Cardiac muscle cell (in vitro differentiated cells and primary cell): ENCODE results near the gene TNFRSF1B. TPM values are rescaled to one million over a fixed set of nuclear protein-coding genes. Genes with fewer than 3 reads are reported as not detected.

Experiments used
- DNase-seq, 2 donors: peaks; one replicate each; pipeline versions ENCODE4 v3.0.0 to v3.0.0-alpha.2; 2010 to 2017; ENCODE audit warnings: low read depth in 1 of 2, low spot score in 1 of 2
- H3K27ac ChIP-seq: fragments of 200-600 bp; sonication (generic); 2 replicates; pipeline ENCODE4 v1.5.1; 2016
- H3K27me3 ChIP-seq: fragments of 200-600 bp; sonication (generic); 2 replicates; pipeline ENCODE4 v1.6.0; 2016; ENCODE audit warnings: control low read depth
- H3K36me3 ChIP-seq: fragments of 200-600 bp; sonication (generic); 2 replicates; pipeline ENCODE4 v1.5.1; 2016; ENCODE audit warnings: control low read depth
- H3K4me1 ChIP-seq: fragments of 200-600 bp; sonication (generic); 2 replicates; pipeline ENCODE4 v1.8.1; 2017; ENCODE audit warnings: low read depth, mild to moderate bottlenecking, mixed run types
- H3K4me3 ChIP-seq: fragments of 200-600 bp; sonication (generic); 2 replicates; pipeline ENCODE4 v1.5.1; 2016; ENCODE audit warnings: mild to moderate bottlenecking
- H3K9me3 ChIP-seq: fragments of 200-600 bp; sonication (generic); 2 replicates; pipeline ENCODE4 v1.5.1; 2017; ENCODE audit warnings: low read depth, mild to moderate bottlenecking, control low read depth
- polyA plus RNA-seq: library from polyadenylated mRNA; unstranded; fragments of >200 nt; fragmentation: Nextera tagmentation; extraction: Ambion mirVana; gene quantifications from 2 replicates; pipeline ENCODE4 v1.2.1, GENCODE V29; 2016
- total RNA-seq: library from RNA; depleted of rRNA; stranded (reverse); fragments of >200 nt; gene quantifications from 2 replicates; pipeline ENCODE4 v1.2.3, GENCODE V29; 2016
- TF ChIP-seq, protein P1 (sequence below): IDR thresholded peaks from 2 replicates; pipeline ENCODE4 v1.5.1; 2012; ENCODE audit warnings: low read depth, mild to moderate bottlenecking, low read length

The TNFRSF1B gene
- total and polyA plus RNA-seq, 2 experiments from 2014 or later = 0.27 TPM; not detected in 1

DNA sequence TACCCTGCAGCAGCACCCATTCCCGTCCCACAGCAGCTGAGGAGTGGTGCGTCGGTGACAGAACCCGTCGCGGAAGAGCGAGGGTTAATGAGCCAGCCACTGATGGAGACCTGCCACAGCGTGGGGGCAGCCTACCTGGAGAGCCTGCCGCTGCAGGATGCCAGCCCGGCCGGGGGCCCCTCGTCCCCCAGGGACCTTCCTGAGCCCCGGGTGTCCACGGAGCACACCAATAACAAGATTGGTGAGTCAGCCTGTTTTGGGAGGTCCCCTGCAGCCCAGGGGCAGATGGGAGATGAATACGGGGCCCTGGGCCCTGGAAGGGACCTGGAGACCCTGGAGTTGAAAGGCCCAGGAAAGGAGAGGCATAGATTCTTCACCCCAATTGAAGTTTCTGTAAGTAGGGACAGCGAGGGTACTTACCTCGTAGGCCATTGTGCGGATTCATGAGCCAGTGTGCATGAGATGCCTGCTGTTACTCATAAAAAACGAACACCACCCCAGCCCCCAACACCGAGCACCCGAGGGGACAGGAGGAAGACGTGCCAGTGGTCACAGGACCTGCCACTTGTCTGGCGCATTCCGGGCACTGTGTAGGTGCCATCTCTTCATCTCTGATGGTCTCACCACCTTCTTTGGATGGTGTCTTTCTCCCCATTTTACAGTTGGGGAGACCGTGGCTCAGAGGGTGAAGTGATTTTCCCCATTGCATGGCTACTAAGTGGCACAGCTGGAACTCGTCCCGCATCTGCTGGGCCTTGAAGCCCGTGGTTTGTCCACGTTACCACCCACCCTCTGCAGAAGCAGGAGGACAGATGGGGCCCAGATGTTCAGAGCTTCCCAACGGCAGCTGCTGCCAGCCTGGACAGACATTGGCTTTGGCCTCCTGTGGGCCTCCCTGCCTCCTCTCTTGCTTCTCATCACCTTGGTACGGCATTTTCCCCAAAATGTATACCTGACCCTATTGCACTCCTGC lies 28.3 kb upstream of the TNFRSF1B start:
- TF ChIP-seq, protein P1, sequence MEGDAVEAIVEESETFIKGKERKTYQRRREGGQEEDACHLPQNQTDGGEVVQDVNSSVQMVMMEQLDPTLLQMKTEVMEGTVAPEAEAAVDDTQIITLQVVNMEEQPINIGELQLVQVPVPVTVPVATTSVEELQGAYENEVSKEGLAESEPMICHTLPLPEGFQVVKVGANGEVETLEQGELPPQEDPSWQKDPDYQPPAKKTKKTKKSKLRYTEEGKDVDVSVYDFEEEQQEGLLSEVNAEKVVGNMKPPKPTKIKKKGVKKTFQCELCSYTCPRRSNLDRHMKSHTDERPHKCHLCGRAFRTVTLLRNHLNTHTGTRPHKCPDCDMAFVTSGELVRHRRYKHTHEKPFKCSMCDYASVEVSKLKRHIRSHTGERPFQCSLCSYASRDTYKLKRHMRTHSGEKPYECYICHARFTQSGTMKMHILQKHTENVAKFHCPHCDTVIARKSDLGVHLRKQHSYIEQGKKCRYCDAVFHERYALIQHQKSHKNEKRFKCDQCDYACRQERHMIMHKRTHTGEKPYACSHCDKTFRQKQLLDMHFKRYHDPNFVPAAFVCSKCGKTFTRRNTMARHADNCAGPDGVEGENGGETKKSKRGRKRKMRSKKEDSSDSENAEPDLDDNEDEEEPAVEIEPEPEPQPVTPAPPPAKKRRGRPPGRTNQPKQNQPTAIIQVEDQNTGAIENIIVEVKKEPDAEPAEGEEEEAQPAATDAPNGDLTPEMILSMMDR = no peak
- no peaks in the 10 kb centered on the region for H3K4me1 ChIP-seq
- H3K9me3 ChIP-seq = no peaks in the 10 kb centered on the region
- DNase-seq = no peak
- no peak overlapping the region for H3K27ac ChIP-seq
- no peak overlapping the region for H3K4me3 ChIP-seq
- H3K36me3 ChIP-seq = no peaks in the 10 kb centered on the region
- no peaks in the 10 kb centered on the region for H3K27me3 ChIP-seq

DNA sequence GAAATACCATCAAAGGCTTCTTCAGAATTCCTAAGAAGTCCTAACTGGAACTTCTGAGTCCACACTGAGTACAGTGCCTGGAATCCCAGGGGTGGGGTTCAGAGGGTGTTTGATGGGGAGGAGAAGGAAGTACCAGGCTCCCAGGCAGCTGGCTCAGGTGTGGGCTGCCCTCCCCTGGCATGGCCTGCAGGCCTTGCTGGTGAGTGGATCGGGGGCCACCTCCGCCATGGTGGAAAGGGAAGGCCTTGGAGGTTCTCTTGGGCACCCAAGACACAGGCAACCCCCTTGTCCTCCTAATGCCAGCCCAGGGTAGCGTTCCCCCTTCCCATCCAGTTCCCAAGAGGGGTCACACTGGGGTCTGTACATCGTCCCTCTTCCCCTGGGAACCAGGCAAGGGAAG lies 26.8 kb upstream of the TNFRSF1B start:
- H3K4me3 ChIP-seq = no peak overlapping the region
- H3K4me1 ChIP-seq = no peaks in the 10 kb centered on the region
- no peaks in the 10 kb centered on the region for H3K27me3 ChIP-seq
- no peak overlapping the region for H3K27ac ChIP-seq
- H3K36me3 ChIP-seq = no peaks in the 10 kb centered on the region
- TF ChIP-seq, protein P1 = no peak
- no peaks in the 10 kb centered on the region for H3K9me3 ChIP-seq
- DNase-seq = no peak

DNA sequence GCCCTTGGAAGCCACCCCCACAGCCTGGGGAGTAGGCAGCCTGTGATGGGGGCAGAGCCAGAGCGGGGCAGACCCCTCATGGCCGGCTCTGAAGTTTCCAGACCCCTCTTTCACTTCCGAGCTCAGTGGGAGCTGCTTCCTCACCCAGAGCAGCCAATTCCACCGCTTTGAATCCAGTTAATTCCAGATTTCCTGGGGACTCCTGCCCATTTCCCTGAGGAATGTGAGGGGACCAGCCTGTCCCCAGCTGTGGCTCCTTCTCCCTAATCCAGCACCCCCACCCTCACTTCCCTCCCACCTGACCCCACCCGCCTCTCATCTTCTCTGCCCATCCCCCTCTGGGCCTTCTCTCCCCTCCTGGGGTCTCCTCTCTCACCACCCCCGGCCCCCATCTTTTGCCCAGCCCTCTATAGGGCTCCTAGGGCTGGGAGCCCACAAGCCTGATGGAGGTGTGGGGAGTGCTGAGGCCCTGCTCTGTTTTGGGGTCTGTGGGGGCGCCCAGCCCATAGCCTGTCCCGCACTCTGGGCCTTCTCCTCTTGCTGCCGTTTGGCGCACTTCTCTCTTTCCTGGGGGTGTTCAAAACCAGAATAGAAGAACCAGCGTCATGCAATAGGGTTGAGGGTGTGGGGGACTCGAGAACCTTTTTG lies 26.2 kb upstream of the TNFRSF1B start:
- DNase-seq = no peak
- no peaks in the 10 kb centered on the region for H3K27me3 ChIP-seq

DNA sequence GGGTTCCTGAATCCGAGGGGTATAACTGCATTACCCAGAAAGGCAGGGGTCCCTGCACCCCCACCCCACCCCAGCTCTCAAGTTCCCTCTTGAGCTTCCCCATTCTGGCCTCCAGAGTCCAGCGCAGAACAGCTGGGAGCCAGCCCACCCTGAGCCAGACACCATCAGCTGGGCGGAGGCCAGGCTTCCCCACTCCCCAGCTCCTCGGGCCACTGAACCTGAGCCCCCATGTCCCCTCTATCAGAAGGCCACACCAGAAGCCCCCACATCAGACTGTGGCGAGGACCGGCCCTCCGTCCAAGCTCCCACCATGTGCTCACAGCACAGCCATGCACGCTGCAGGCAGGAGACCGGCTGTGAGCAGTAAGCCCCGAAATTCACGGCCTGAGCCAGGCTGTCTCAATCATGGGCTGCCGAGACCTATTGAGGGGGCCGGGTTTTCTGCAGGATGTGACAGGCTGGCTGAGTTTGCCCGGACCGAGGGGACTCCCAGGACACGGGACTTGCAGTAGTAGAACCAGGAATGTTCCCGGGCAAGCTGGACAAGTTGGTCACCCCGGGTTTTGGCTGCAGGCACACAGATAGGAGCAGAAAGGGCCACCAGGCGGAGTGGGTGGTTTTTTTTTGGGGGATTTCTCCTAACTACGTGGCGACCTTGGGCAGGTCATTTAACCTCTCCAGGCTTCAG lies 25.5 kb upstream of the TNFRSF1B start:
- DNase-seq = no peak
- no peaks in the 10 kb centered on the region for H3K4me1 ChIP-seq
- H3K27ac ChIP-seq = no peak overlapping the region
- TF ChIP-seq, protein P1 = no peak
- no peaks in the 10 kb centered on the region for H3K27me3 ChIP-seq
- H3K36me3 ChIP-seq = no peaks in the 10 kb centered on the region
- H3K4me3 ChIP-seq = no peak overlapping the region
- no peaks in the 10 kb centered on the region for H3K9me3 ChIP-seq

More for the DNA sequence above, 26.2 kb upstream of the TNFRSF1B start:
- TF ChIP-seq, protein P1 = no peak
- Histone ChIP-seq H3K9me3 (no peaks in the 10 kb centered on the region), H3K36me3 (no peaks in the 10 kb centered on the region), H3K4me3 (no peak overlapping the region), H3K27ac (no peak overlapping the region), H3K4me1 (no peaks in the 10 kb centered on the region)

DNA sequence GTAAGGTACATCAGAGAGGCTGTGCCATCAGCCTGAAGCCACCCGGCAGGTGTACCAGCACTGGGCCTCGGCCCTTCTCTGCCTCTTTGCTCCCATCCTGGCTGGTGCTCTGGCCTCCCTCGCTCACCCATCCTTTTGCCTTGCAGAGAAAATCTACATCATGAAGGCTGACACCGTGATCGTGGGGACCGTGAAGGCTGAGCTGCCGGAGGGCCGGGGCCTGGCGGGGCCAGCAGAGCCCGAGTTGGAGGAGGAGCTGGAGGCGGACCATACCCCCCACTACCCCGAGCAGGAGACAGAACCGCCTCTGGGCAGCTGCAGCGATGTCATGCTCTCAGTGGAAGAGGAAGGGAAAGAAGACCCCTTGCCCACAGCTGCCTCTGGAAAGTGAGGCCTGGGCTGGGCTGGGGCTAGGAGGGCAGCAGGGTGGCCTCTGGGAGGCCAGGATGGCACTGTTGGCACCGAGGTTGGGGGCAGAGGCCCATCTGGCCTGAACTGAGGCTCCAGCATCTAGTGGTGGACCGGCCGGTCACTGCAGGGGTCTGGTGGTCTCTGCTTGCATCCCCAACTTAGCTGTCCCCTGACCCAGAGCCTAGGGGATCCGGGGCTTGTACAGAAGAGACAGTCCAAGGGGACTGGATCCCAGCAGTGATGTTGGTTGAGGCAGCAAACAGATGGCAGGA lies 24.5 kb upstream of the TNFRSF1B start:
- H3K4me1 ChIP-seq = no peaks in the 10 kb centered on the region
- no peak for DNase-seq
- TF ChIP-seq, protein P1 = no peak
- no peaks in the 10 kb centered on the region for H3K9me3 ChIP-seq
- H3K4me3 ChIP-seq = no peak overlapping the region
- H3K27me3 ChIP-seq = no peaks in the 10 kb centered on the region
- no peaks in the 10 kb centered on the region for H3K36me3 ChIP-seq
- no peak overlapping the region for H3K27ac ChIP-seq
